HG03354 (cell line): ENCODE measurements around the gene TMEM185B.
"Not testable (repeated sequence)": the region's sequence is repeated elsewhere in the genome, so short reads cannot be mapped to it uniquely, and the experiment has no call there.

ENCODE experiments used
- ATAC-seq: cut with Tn5 transposase; IDR thresholded peaks from one replicate; pipeline ENCODE4 v1.9.1; 2021; ENCODE audit warnings: mild to moderate bottlenecking; ENCODE audit not compliant: unreplicated experiment, poor library complexity, severe bottlenecking

The TMEM185B gene

GRCh38 chr2:120218181-120218580, 5.0 kb downstream of the TMEM185B start:
- no peak for ATAC-seq

GRCh38 chr2:120210270-120210693, 12.9 kb downstream of the TMEM185B start:
- no peak for ATAC-seq

- no peak for ATAC-seq
Observed at GRCh38 chr2:120209427-120210269, 13.6 kb downstream of the TMEM185B start.

DNA sequence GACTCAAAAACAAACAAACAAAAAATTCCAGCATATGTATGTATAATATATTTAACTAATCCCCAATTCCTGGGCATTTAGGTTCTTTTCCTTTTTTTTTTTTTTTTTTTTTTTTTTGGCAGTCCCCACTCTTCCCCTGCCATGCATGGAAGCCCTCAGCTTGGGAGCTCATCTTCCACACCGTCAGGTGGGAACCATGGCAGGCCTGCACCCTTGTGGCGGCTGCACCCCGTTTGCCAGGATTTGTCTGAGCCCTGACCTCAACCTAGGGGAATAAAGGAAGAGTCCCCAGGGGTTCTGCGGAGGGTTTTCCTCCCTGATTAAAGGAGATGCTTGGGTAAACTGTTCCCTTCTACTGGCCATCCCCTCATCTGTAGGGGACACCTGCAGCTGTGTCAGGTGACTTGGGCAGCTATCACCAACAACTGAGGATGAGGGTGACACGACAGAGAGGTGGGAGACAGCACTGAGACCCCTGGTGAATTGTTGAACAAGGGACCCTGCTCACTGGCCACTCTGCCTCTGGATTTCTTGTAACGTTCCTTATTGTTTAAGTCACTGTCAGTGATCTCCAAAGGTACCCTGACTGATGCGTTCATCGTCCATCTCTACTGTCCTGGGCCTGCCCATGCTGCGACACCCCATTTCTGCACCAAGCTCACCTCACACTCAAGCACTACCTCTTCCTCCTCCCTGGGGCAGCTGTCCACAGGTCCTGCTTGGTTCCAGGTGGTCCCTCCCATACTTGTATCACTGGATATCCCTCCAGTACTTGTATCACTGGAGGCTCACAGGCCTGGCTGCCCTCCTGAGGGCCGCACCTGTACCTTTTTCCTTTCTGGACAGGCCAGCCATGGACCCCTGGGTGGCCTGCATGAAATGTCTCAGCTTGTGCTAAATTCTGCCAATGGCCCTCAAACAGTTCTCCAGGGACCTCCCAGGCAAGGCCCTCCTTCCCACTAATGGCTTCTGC, 14.5 kb downstream of the TMEM185B start:
- no peak for ATAC-seq

GRCh38 chr2:120206022-120206581, 17.1 kb downstream of the TMEM185B start:
- no peak for ATAC-seq

GRCh38 chr2:120204945-120205670, 18.1 kb downstream of the TMEM185B start:
- ATAC-seq = no peak

- no peak for ATAC-seq
Observed at GRCh38 chr2:120204417-120204816, 18.8 kb downstream of the TMEM185B start.

DNA sequence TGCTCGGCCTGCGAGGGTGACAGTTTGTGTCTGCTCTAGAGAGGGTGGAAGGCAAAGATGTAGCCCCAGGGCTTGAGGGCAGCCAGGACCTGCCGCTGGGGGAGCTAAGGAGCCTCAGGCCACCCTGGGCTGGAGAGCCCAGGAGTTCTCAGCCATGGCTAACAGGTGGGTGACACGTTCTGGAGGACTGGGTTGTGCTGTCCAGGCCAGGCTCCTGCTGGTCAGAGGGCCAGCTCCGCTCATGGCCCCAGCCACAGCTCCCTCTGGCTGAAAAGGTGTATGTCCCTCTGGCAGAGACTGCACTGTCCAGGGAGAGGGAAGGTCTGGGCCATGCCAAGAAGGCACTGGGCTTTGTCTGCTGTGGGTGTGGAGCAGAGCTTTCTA, 19.2 kb downstream of the TMEM185B start:
- no peak for ATAC-seq

GRCh38 chr2:120203251-120204021, 19.8 kb downstream of the TMEM185B start:
- ATAC-seq = no peak

- not testable (repeated sequence) for ATAC-seq
Observed at GRCh38 chr2:120199817-120200459, 23.3 kb downstream of the TMEM185B start.

- ATAC-seq = no peak
Observed at GRCh38 chr2:120195553-120195952, 27.6 kb downstream of the TMEM185B start.

DNA sequence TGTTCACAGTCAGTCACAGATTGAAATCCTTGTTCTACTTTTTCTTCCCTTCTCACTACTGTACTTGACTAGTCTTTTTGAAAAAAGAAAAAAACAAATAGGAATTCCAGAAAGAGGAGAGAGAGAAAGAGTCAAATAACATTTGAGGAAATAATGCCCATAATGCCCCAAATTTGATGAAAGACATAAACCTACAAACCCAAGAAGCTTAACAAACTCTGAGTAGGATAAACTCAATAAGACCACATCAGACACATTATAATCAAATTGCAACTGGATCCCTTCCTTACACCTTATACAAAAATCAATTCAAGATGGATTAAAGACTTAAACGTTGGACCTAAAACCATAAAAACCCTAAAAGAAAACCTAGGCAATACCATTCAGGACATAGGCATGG, 30.9 kb downstream of the TMEM185B start:
- no peak for ATAC-seq

DNA sequence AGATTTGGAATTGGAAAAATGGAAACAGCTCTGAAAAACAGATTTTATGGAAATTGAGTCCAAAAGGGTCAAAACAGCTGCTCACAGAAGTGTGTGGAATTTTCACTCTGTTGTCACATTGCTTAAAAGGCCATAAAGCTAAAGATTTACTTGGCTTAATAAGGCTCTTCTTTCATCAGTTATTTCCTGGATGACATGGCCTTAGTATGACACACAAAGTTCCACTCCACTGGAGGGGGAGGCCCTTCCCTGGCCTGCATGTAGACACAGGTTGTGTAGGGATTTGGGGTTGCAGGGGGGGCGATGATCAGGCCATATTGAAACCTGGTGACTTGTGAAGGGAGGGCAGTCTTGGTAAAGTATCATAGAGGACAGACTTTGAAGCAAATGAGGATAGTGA, 34.0 kb downstream of the TMEM185B start:
- ATAC-seq = no peak

DNA sequence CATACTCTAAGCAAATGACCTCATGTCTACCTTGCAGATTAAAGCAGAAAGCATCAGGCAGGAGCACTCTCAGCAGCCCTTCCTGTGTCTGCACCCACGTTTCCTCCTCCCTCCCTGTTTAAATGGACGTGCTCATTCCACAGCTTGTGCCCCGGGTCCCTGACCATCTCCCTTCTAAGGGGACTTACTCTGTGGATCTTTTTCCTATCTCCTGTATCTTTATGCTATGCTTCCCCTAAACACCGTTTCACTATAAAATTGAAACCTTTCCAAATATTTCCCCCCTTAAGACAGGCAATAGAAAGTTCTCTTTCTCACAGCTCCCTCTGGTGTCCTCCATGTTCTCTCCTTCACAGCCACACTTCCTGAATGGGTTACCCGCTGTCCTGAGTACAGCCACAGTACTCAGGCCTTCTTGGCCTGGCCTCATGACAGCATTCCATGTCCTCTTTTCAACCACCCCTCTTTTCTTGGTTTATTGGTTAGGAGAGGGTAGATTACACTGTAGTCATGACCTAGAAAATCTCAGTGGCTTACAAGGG, 41.1 kb downstream of the TMEM185B start:
- ATAC-seq = no peak

- no peak for ATAC-seq
Observed at GRCh38 chr2:120180066-120180465, 43.1 kb downstream of the TMEM185B start.

DNA sequence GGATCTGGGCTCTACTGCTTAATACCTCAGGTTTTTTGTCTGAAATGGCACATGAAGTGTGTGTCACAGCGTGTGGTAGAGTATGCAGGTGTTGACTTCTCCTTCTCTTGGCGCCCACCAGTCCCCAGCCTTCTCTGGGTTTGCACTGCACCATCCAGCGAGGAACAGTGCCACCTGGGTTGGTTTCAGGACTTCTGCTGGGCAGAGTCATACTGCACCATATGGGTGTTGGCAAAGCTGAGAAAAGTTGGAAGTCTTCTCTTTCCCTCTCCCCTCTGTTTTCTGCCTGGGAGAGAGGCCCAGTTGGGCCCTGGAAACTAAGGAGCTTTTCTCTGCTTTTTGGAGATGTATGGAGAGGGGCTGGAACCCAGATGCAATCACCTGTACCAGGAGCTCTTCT, 43.8 kb downstream of the TMEM185B start:
- no peak for ATAC-seq

GRCh38 chr2:120177973-120178372, 45.2 kb downstream of the TMEM185B start:
- no peak for ATAC-seq

GRCh38 chr2:120177001-120177621, 46.1 kb downstream of the TMEM185B start:
- ATAC-seq = peak; percentile 96
